Measurements from ENCODE around the gene PLPP1.

GRCh38 chr5:55554585-55555202 is 19.9 kb upstream of the PLPP1 start:
- TF ChIP-seq, protein P1, sequence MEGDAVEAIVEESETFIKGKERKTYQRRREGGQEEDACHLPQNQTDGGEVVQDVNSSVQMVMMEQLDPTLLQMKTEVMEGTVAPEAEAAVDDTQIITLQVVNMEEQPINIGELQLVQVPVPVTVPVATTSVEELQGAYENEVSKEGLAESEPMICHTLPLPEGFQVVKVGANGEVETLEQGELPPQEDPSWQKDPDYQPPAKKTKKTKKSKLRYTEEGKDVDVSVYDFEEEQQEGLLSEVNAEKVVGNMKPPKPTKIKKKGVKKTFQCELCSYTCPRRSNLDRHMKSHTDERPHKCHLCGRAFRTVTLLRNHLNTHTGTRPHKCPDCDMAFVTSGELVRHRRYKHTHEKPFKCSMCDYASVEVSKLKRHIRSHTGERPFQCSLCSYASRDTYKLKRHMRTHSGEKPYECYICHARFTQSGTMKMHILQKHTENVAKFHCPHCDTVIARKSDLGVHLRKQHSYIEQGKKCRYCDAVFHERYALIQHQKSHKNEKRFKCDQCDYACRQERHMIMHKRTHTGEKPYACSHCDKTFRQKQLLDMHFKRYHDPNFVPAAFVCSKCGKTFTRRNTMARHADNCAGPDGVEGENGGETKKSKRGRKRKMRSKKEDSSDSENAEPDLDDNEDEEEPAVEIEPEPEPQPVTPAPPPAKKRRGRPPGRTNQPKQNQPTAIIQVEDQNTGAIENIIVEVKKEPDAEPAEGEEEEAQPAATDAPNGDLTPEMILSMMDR (IDR thresholded peaks at IDR 0.05), result no peak
- no peak for TF ChIP-seq POLR2A (IDR thresholded peaks at IDR 0.05)
